H9 (cell line): ENCODE measurements around the gene FAM193A. TPM values are rescaled to one million over a fixed set of nuclear protein-coding genes. Genes with fewer than 3 reads are reported as not detected.

Source experiments
- DNase-seq: peaks from one replicate; pipeline ENCODE4 v3.0.0-alpha.2; 2017
- H2AFZ ChIP-seq: one replicate; pipeline ENCODE4 v1.6.1; 2013; ENCODE audit warnings: mild to moderate bottlenecking, low read length, control low read depth, moderate library complexity
- H2AK5ac ChIP-seq: 2 replicates; pipeline ENCODE4 v1.6.1; 2013; ENCODE audit warnings: low read length, control low read depth, mixed read lengths; ENCODE audit not compliant: insufficient read length
- H2BK120ac ChIP-seq: one replicate; pipeline ENCODE4 v1.6.1; 2013; ENCODE audit warnings: low read depth, mild to moderate bottlenecking, low read length, control low read depth, inconsistent platforms; ENCODE audit not compliant: poor library complexity, severe bottlenecking
- H2BK12ac ChIP-seq: 2 replicates; pipeline ENCODE4 v1.6.1; 2013; ENCODE audit warnings: low read length, control low read depth, mixed read lengths, low read depth; ENCODE audit not compliant: insufficient read length
- H2BK15ac ChIP-seq: 2 replicates; pipeline ENCODE4 v1.6.1; 2013; ENCODE audit warnings: low read depth, low read length, control low read depth
- H2BK20ac ChIP-seq: one replicate; pipeline ENCODE4 v1.6.1; 2013; ENCODE audit warnings: low read depth, mild to moderate bottlenecking, low read length, control low read depth, inconsistent platforms; ENCODE audit not compliant: poor library complexity, severe bottlenecking
- H2BK5ac ChIP-seq: 2 replicates; pipeline ENCODE4 v1.6.1; 2013; ENCODE audit warnings: low read length, control low read depth, mixed read lengths; ENCODE audit not compliant: insufficient read length
- H3K14ac ChIP-seq: 2 replicates; pipeline ENCODE4 v1.6.1; 2013; ENCODE audit warnings: low read length, control low read depth; ENCODE audit not compliant: insufficient read depth
- H3K18ac ChIP-seq: 2 replicates; pipeline ENCODE4 v1.6.1; 2013; ENCODE audit warnings: low read depth, mild to moderate bottlenecking, mixed read lengths, low read length, control low read depth; ENCODE audit not compliant: insufficient read length
- H3K23ac ChIP-seq: 2 replicates; pipeline ENCODE4 v1.6.1; 2013; ENCODE audit warnings: low read length, control low read depth, mixed read lengths, low read depth; ENCODE audit not compliant: insufficient read length
- H3K23me2 ChIP-seq: 2 replicates; pipeline ENCODE4 v1.6.1; 2013; ENCODE audit warnings: low read depth, mild to moderate bottlenecking, mixed read lengths, low read length, control low read depth; ENCODE audit not compliant: insufficient read length, poor library complexity, severe bottlenecking
- H3K27ac ChIP-seq: 2 replicates; pipeline ENCODE4 v1.5.1; 2013; ENCODE audit warnings: low read length, control low read depth, mixed read lengths, low read depth; ENCODE audit not compliant: insufficient read length
- H3K27me3 ChIP-seq: 2 replicates; pipeline ENCODE4 v1.6.1; 2013; ENCODE audit warnings: low read length, control low read depth, inconsistent platforms; ENCODE audit not compliant: insufficient read depth
- H3K4ac ChIP-seq: 2 replicates; pipeline ENCODE4 v1.6.1; 2013; ENCODE audit warnings: low read depth, mild to moderate bottlenecking, control low read depth, inconsistent platforms, low read length, moderate library complexity
- H3K4me1 ChIP-seq: 2 replicates; pipeline ENCODE4 v1.6.1; 2013; ENCODE audit warnings: low read length, control low read depth, inconsistent platforms; ENCODE audit not compliant: insufficient read depth
- H3K4me2 ChIP-seq: 2 replicates; pipeline ENCODE4 v1.6.1; 2013; ENCODE audit warnings: low read length, control low read depth, mixed read lengths; ENCODE audit not compliant: insufficient read length, insufficient read depth
- H3K56ac ChIP-seq: 2 replicates; pipeline ENCODE4 v1.6.1; 2013; ENCODE audit warnings: low read depth, mild to moderate bottlenecking, mixed read lengths, low read length, control low read depth; ENCODE audit not compliant: insufficient read length
- H3K79me1 ChIP-seq: 2 replicates; pipeline ENCODE4 v1.6.1; 2013; ENCODE audit warnings: low read depth, mild to moderate bottlenecking, moderate library complexity, low read length, control low read depth, inconsistent platforms; ENCODE audit not compliant: insufficient read depth, poor library complexity, severe bottlenecking
- H3K79me2 ChIP-seq: 2 replicates; pipeline ENCODE4 v1.6.1; 2013; ENCODE audit warnings: low read length, control low read depth, inconsistent platforms; ENCODE audit not compliant: insufficient read depth
- H3K9ac ChIP-seq: 2 replicates; pipeline ENCODE4 v1.6.1; 2013; ENCODE audit warnings: low read length, control low read depth, mixed read lengths; ENCODE audit not compliant: insufficient read length; ENCODE audit errors: extremely low read depth
- H3K9me3 ChIP-seq: one replicate; pipeline ENCODE4 v1.6.1; 2013; ENCODE audit warnings: low read depth, low read length, inconsistent platforms; ENCODE audit not compliant: control insufficient read depth
- H3T11ph ChIP-seq: one replicate; pipeline ENCODE4 v1.6.1; 2013; ENCODE audit warnings: mild to moderate bottlenecking, low read length, control low read depth, inconsistent platforms
- H4K20me1 ChIP-seq: one replicate; pipeline ENCODE4 v1.6.1; 2013; ENCODE audit not compliant: control insufficient read depth, insufficient read length, insufficient read depth
- H4K5ac ChIP-seq: 2 replicates; pipeline ENCODE4 v1.6.1; 2013; ENCODE audit warnings: low read depth, mild to moderate bottlenecking, mixed read lengths, low read length, control low read depth; ENCODE audit not compliant: insufficient read length
- H4K8ac ChIP-seq: replicated peaks from 2 replicates; pipeline ENCODE4 v1.6.1; 2013; ENCODE audit warnings: low read length, control low read depth, mixed read lengths, low read depth; ENCODE audit not compliant: insufficient read length
- H4K91ac ChIP-seq: 2 replicates; pipeline ENCODE4 v1.6.1; 2013; ENCODE audit warnings: low read depth, mild to moderate bottlenecking, moderate library complexity, mixed read lengths, low read length, control low read depth; ENCODE audit not compliant: insufficient read length
- H3K27ac Mint-ChIP-seq, 3 experiments: 2 replicates in 2 of 3; 3 replicates in 1 of 3; pipeline ENCODE4 v1.8.0; 2020 to 2021; ENCODE audit warnings: mixed read lengths in 3 of 3, mild to moderate bottlenecking in 1 of 3, moderate library complexity in 1 of 3
- H3K27me3 Mint-ChIP-seq: 2 replicates; pipeline ENCODE4 v1.8.0; 2021; ENCODE audit warnings: low read depth, mild to moderate bottlenecking, moderate library complexity, mixed read lengths
- H3K36me3 Mint-ChIP-seq, 3 experiments: 2 replicates in 2 of 3; 3 replicates in 1 of 3; pipeline ENCODE4 v1.8.0; 2020 to 2021; ENCODE audit warnings: low read depth in 3 of 3, mixed read lengths in 3 of 3; ENCODE audit not compliant: insufficient read depth in 1 of 3
- H3K4me1 Mint-ChIP-seq, 2 experiments: 2 replicates each; pipeline ENCODE4 v1.8.0; 2020; ENCODE audit warnings: mixed read lengths in 2 of 2
- H3K4me3 Mint-ChIP-seq, 2 experiments: 2 replicates in 1 of 2; 3 replicates in 1 of 2; pipeline ENCODE4 v1.8.0; 2020 to 2021; ENCODE audit warnings: mild to moderate bottlenecking in 2 of 2, mixed read lengths in 2 of 2, moderate library complexity in 1 of 2
- H3K9me3 Mint-ChIP-seq, 2 experiments: 2 replicates in 1 of 2; 3 replicates in 1 of 2; pipeline ENCODE4 v1.8.0; 2020; ENCODE audit warnings: mild to moderate bottlenecking in 2 of 2, mixed read lengths in 2 of 2, moderate library complexity in 1 of 2
- CTCF ChIP-seq: fragments of 200-600 bp; sonication (generic); conservative IDR thresholded peaks from 3 replicates; pipeline ENCODE4 v1.8.0; 2021; ENCODE audit warnings: antibody characterized with exemption, mild to moderate bottlenecking
- WGBS: extraction: QIAGEN DNeasy Blood & Tissue Kit; methylation state at CpG from one replicate; pipeline ENCODE4 v1.1.7; 2013; ENCODE audit warnings: missing lambda C conversion rate, low lambda C conversion rate, mixed read lengths; ENCODE audit not compliant: insufficient read length; ENCODE audit errors: extremely low coverage; 5-methylcytosine and 5-hydroxymethylcytosine counted together
- total RNA-seq: library from RNA; stranded (reverse); gene quantifications from 2 replicates; pipeline ENCODE4 v1.2.1, GENCODE V29; 2021

FAM193A gene
- total RNA-seq, 1 experiment from 2014 or later, result 36.9 TPM

GRCh38 chr4:2714918-2715317, 178.5 kb downstream of the FAM193A start:
- Histone ChIP-seq H3K14ac (no peak overlapping the region), H4K91ac (no peak overlapping the region), H3K9me3 (no peaks in the 10 kb centered on the region), H3K23me2 (no peaks in the 10 kb centered on the region), H3K23ac (no peak overlapping the region), H4K20me1 (no peaks in the 10 kb centered on the region), H2BK120ac (no peak overlapping the region), H2AK5ac (no peak overlapping the region), H4K5ac (no peak overlapping the region), H3T11ph (no peak overlapping the region), H3K27me3 (no peaks in the 10 kb centered on the region), H3K79me1 (no peaks in the 10 kb centered on the region), H3K4me2 (no peak overlapping the region), H3K4ac (no peak overlapping the region), H2BK12ac (no peak overlapping the region), H4K8ac (no peak overlapping the region), H3K79me2 (no peaks in the 10 kb centered on the region), H3K4me1 (no peaks in the 10 kb centered on the region), H2AFZ (no peak overlapping the region), H3K18ac (no peak overlapping the region), H3K27ac (no peak overlapping the region), H2BK5ac (no peak overlapping the region), H2BK20ac (no peak overlapping the region), H3K9ac (no peak overlapping the region), H2BK15ac (no peak overlapping the region), H3K56ac (no peak overlapping the region)
- Mint-ChIP-seq H3K27me3 (no peaks in the 10 kb centered on the region), H3K27ac (peak overlapping the region in 1 of 3 experiments; percentile 83; a peak in 1 of 7 replicates), H3K4me1 (peaks cover 4 to 7% of the 10 kb centered on the region in 2 experiments; a peak in 3 of 4 replicates), H3K36me3 (peaks cover 21 to 63% (median 48%) of the 10 kb centered on the region in 3 experiments; a peak in 6 of 7 replicates), H3K4me3 (no peak overlapping the region), H3K9me3 (peaks cover 0 to 3% of the 10 kb centered on the region in 2 experiments; a peak in 1 of 5 replicates)
- no CpG with 5 or more reads among the region's 4 CpGs for WGBS
- no peak for TF ChIP-seq CTCF
- DNase-seq, result no peak
